Astrocyte of the cerebellum (primary cell): ENCODE measurements around the gene CDH24.

Experiments used
- DNase-seq: peaks from one replicate; pipeline ENCODE4 v3.0.0-alpha.2; 2011; ENCODE audit warnings: low read depth
- H3K4me3 ChIP-seq: 2 replicates; pipeline ENCODE4 v1.5.1; 2011; ENCODE audit warnings: mild to moderate bottlenecking, low read depth, low read length, moderate library complexity
- in situ Hi-C: cut with HindIII; loops from 2 replicates; pipeline ENCODE4 v1.10.0; 2017; ENCODE audit warnings: low sequenced_read_pairs
- TF ChIP-seq, protein P1 (sequence below): IDR thresholded peaks from 2 replicates; pipeline ENCODE4 v1.5.1; 2012; ENCODE audit warnings: low read length, low read depth, moderate library complexity, mild to moderate bottlenecking; ENCODE audit errors: missing control alignments

CDH24 gene

DNA sequence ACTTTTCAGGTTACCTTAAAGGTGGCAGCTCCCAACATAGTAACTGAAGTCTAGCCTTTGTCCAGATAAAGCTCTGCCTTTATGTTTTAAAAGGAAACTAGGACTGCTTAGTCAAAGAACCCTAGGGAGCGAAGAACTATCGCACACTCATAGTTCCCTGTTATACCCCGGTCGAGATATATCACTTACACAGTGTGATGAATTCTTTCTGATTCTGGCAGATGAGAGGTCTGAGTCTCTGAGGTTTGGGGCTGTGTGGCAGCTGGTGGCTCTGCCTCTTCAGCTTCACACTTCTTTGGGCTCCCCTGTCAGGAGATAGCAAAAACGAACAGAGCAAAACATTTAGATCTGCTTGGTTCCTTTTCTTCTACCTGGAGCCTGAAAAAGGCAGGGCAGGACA lies 20.6 kb upstream of the CDH24 start:
- TF ChIP-seq, protein P1, sequence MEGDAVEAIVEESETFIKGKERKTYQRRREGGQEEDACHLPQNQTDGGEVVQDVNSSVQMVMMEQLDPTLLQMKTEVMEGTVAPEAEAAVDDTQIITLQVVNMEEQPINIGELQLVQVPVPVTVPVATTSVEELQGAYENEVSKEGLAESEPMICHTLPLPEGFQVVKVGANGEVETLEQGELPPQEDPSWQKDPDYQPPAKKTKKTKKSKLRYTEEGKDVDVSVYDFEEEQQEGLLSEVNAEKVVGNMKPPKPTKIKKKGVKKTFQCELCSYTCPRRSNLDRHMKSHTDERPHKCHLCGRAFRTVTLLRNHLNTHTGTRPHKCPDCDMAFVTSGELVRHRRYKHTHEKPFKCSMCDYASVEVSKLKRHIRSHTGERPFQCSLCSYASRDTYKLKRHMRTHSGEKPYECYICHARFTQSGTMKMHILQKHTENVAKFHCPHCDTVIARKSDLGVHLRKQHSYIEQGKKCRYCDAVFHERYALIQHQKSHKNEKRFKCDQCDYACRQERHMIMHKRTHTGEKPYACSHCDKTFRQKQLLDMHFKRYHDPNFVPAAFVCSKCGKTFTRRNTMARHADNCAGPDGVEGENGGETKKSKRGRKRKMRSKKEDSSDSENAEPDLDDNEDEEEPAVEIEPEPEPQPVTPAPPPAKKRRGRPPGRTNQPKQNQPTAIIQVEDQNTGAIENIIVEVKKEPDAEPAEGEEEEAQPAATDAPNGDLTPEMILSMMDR, result no peak
- in situ Hi-C loops, result no loop called here
- H3K4me3 ChIP-seq, result no peak overlapping the region
- DNase-seq, result no peak

DNA sequence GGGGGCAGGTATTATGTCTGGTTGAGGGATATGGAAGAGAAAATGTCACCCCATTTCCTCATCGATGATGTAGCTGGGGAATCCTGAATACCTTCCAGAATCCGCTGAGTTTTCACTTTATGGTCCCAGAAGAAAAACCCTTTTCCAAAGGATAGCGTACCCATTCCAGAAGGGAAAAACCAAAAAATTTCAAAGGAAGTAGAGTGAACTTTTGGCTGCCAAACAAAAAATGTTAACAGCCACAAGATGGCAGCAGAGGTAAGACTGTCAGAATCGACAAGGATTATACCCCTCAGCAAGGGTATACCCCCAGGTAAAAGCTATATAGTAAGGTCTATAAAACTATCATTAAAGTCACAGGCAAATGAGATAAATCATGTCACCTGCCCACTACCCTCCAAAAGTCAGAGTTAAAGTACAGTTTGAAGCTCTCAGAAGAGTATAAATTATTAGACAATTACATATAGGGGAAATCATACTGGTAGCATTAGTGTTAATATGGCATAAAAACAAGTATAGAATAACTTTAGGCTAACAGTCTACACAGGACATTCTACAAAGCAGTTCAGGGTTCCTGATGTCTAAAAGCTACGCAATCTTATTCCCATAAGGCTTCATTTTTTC lies 19.6 kb upstream of the CDH24 start:
- DNase-seq, result no peak

DNA sequence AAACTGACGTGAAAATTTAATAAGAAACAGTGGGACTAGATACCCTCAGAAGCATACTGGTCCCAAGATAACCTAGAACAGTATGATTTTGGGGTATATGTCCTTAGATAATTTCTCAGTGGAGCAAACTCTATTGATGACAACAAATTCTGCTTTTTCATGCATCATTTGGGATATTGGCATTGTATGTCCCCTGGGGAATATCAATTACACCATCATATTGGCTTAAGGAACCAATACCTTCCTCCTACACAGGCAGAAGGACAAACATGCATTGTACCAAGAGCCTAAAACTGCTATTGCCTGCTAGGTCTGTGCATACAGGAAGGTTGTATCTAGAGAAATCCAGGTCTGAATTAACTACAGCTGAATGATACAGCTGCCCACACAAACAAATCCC lies 17.6 kb upstream of the CDH24 start:
- TF ChIP-seq, protein P1, result no peak
- in situ Hi-C loops, result no loop called here
- no peak for DNase-seq
- H3K4me3 ChIP-seq, result no peak overlapping the region

More for the DNA sequence above, 19.6 kb upstream of the CDH24 start:
- TF ChIP-seq, protein P1, result peak; percentile 74
- in situ Hi-C loops, result no loop called here
- no peak overlapping the region for H3K4me3 ChIP-seq

DNA sequence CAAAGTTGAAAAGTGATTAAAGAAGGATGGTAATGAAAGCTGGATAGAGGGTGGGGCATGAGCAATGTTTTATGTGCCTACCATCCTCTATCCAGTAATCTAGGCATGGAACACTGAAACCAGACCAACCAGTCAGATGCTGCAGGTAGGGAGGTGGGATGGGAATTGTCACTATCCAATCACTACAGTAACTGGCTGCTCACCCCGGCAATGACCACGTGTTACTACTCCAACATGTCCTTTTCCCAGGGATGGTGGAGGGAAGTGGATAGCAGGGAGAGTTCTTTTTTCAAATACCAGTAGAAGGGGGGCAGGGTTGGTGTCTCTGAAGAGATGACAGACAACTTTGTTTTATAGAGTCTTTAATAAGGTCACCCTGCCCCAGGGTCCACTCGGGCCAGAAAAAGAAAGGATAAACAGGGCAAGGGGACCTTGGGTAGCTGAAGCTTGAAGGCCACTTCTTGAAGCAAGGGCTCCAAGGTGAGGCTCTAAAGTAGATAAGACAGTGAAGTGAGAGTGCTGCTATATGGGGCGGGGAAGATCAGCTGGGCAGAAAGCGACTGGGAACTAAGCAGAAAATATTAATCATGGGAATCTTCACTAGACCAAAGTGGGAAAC lies 14.7 kb upstream of the CDH24 start:
- peak overlapping the region; percentile 98 for H3K4me3 ChIP-seq
- TF ChIP-seq, protein P1, result no peak

DNA sequence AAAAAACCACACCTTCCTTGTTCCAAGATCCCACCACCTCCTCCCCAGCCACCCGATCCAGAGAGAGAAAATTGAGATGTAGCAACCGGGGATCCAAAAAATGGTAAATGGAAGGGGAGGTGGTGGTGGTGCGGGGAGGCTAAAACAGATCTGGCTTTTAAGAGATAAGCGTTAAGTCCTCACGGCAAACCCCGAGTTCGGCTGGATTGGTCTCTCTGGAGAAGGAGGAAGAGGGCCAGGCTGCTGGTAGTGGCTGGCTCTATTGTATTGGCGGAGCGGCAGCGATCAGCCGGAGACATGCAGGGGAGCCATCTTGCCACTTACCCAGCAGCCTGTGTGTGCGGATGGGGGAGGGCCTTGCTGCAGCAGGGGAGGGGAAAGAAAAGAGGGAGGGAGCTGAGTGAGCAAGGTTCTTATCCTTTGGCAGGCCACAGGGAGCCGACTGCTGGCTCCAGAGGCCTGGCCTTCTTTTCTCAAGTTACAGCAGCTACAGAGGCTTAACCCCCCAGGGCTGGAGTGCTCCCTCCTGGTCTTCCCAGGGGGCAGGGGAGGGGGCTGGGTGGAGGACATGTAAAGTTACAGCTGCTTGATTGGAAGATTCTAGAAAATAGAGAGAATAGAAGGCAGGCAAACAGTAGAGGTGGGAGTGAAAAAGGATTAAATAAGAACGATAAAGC lies 14.1 kb upstream of the CDH24 start:
- peak overlapping the region; percentile 98 for H3K4me3 ChIP-seq
- TF ChIP-seq, protein P1, result no peak
- DNase-seq, result peak; percentile 87
- in situ Hi-C loops, result no loop called here

More for the DNA sequence above, 14.7 kb upstream of the CDH24 start:
- no peak for DNase-seq
- in situ Hi-C loops, result no loop called here

DNA sequence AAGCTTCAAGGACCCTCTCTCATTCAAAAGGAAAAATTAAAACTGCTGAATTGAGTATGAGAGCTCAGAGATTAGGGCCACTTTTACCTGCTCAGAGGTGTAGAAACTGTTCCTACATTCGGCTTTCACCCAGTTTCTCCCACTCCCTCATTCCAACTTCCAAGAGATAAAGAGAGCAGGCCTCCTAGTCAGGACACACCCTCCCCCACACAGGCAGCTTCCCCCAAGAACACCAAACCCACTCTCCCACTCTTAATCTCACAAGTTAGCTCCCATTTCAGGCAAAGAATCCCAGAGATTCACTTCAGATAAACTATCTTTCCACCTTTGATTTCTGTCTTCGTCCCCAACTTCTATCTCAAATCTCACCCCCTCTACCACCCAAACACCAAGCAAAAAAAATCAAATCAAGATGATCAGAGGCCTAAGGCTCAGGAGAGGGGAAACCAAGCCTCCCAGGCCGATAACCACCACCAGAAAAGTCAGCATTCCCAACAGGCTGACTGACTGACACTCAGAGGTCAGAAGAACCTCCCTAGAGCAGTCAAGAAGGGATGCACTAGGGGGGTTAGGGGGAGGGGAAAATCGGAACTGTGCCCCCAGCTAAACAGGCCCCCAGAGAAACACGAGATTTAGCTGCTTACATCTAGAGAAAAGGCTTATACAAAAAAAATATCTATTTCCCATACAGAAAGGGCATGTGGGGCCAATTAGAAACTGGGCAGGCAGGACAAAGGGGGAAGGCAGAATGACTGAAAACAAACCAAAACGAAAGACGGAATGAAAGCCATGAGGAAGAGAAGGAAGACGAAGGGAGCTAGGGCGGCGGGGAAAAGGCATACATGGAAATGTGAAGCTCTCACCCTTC lies 13.2 kb upstream of the CDH24 start:
- peak overlapping the region; percentile 98 for H3K4me3 ChIP-seq
- DNase-seq, result no peak
- in situ Hi-C loops, result no loop called here
- TF ChIP-seq, protein P1, result no peak
